PC-3 (cell line): ENCODE results near the gene ACAN. TPM values are rescaled to one million over a fixed set of nuclear protein-coding genes. Genes with fewer than 3 reads are reported as not detected.

Experiments
- ATAC-seq: fragments of 200-7000 bp; cut with Tn5 transposase; 2 replicates; pipeline ENCODE4 v1.9.1; 2020; ENCODE audit warnings: mild to moderate bottlenecking, moderate library complexity
- BruUV-seq: library from RNA; stranded (reverse); fragments of 400-500 nt; replicated peaks from 2 replicates; lab custom pipeline; 2021; lab: Mats Ljungman, UMichigan
- CTCF ChIA-PET: fragments of 300-600 bp; sonication (Branson Sonifier 250); formaldehyde crosslinking; loops from one replicate; lab custom pipeline; 2022; ENCODE audit warnings: antibody characterized with exemption; lab: Charles Lee
- POLR2A ChIA-PET: fragments of 300-600 bp; sonication (Branson Sonifier 250); formaldehyde crosslinking; loops from one replicate; lab custom pipeline; 2022; ENCODE audit warnings: antibody characterized with exemption; ENCODE audit not compliant: unreplicated experiment; lab: Charles Lee
- DNase-seq: peaks from one replicate; pipeline ENCODE4 v3.0.0-alpha.2; 2015
- H2AFZ ChIP-seq: fragments of 300-600 bp; sonication (generic); 2 replicates; pipeline ENCODE4 v1.6.0; 2016; ENCODE audit warnings: antibody characterized with exemption, low read length
- H3F3A ChIP-seq: fragments of 300-600 bp; sonication (generic); one replicate; pipeline ENCODE4 v1.6.0; 2017; ENCODE audit warnings: antibody characterized with exemption, low read length, control low read depth, mild to moderate bottlenecking; ENCODE audit not compliant: unreplicated experiment
- H3K27ac ChIP-seq: fragments of 300-600 bp; sonication (generic); 2 replicates; pipeline ENCODE4 v1.5.1; 2016; ENCODE audit warnings: mild to moderate bottlenecking, low read length
- H3K27me3 ChIP-seq: fragments of 300-600 bp; sonication (generic); 2 replicates; pipeline ENCODE4 v1.6.1; 2016; ENCODE audit warnings: low read length, mixed read lengths
- H3K36me3 ChIP-seq: fragments of 300-600 bp; sonication (generic); 2 replicates; pipeline ENCODE4 v1.6.1; 2016; ENCODE audit warnings: low read depth, mixed run types, low read length, mixed read lengths
- H3K4me1 ChIP-seq: fragments of 300-600 bp; sonication (generic); 2 replicates; pipeline ENCODE4 v1.5.1; 2016; ENCODE audit warnings: low read length; ENCODE audit not compliant: insufficient read depth
- H3K4me2 ChIP-seq: fragments of 300-600 bp; sonication (generic); 2 replicates; pipeline ENCODE4 v1.6.0; 2016; ENCODE audit warnings: low read length
- H3K4me3 ChIP-seq: fragments of 300-600 bp; sonication (generic); 2 replicates; pipeline ENCODE4 v1.5.1; 2016; ENCODE audit warnings: mild to moderate bottlenecking, low read length, mixed read lengths
- H3K79me2 ChIP-seq: fragments of 300-600 bp; sonication (generic); 2 replicates; pipeline ENCODE4 v1.6.1; 2017; ENCODE audit warnings: low read length, mixed read lengths
- H3K9ac ChIP-seq: fragments of 300-600 bp; sonication (generic); 2 replicates; pipeline ENCODE4 v1.6.0; 2016; ENCODE audit warnings: mild to moderate bottlenecking, low read length
- H3K9me2 ChIP-seq: fragments of 300-600 bp; sonication (generic); replicated peaks from 2 replicates; pipeline ENCODE4 v1.6.1; 2016; ENCODE audit warnings: mixed run types, low read length, mixed read lengths
- H3K9me3 ChIP-seq: fragments of 300-600 bp; sonication (generic); 2 replicates; pipeline ENCODE4 v1.6.1; 2016; ENCODE audit warnings: low read length, mixed read lengths
- H4K20me1 ChIP-seq: fragments of 300-600 bp; sonication (generic); 2 replicates; pipeline ENCODE4 v1.6.1; 2016; ENCODE audit warnings: low read length, mixed read lengths
- EZH2 ChIP-seq: fragments of 300-600 bp; sonication (generic); IDR thresholded peaks from one replicate; pipeline ENCODE4 v1.6.1; 2017; ENCODE audit warnings: antibody characterized with exemption, mild to moderate bottlenecking, low read length; ENCODE audit not compliant: unreplicated experiment
- EZH2phosphoT487 ChIP-seq: fragments of 300-600 bp; sonication (generic); IDR thresholded peaks from 2 replicates; pipeline ENCODE4 v1.6.1; 2018; ENCODE audit warnings: mild to moderate bottlenecking, antibody characterized with exemption, low read length, borderline replicate concordance
- intact Hi-C: fragments of 100-400 bp; cut with micrococcal nuclease; formaldehyde crosslinking; loops from 2 replicates; pipeline ENCODE4 v1.9.0; 2023
- total RNA-seq: library from RNA; depleted of rRNA; stranded (reverse); fragments of >200 nt; gene quantifications from 2 replicates; pipeline ENCODE4 v1.2.3, GENCODE V29; 2014
- TF ChIP-seq, protein P1 (sequence below): fragments of 300-600 bp; sonication (generic); conservative IDR thresholded peaks from 2 replicates; pipeline ENCODE4 v1.5.1; 2017; ENCODE audit warnings: antibody characterized with exemption, low read depth, mild to moderate bottlenecking, low read length

The ACAN gene
- total RNA-seq, 1 experiment from 2014 or later, result not detected

DNA sequence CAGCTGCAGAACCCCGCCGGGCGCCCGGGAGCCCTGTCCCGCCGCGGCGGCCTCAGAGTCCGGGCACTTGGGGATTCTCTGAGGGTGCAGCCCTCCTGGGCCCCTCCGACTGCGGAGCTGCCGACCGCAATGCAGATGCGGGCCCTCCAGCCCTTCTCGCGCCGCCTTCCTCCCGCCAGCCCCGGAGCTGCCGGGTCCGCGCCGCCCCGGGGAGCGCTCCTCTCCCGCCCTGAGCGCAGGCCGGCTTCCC is 320 bp upstream of the ACAN start:
- BruUV-seq, result no TSS peak
- H2AFZ ChIP-seq, result no peak overlapping the region
- H3K9me3 ChIP-seq, result no peaks in the 10 kb centered on the region
- H3F3A ChIP-seq, result no peaks in the 10 kb centered on the region
- POLR2A ChIA-PET, result no interaction called here
- H3K4me3 ChIP-seq, result no peak overlapping the region
- no peaks in the 10 kb centered on the region for H3K79me2 ChIP-seq
- CTCF ChIA-PET, result no interaction called here
- no peak overlapping the region for H3K27ac ChIP-seq
- no peaks in the 10 kb centered on the region for H3K9me2 ChIP-seq
- H3K4me2 ChIP-seq, result no peak overlapping the region
- no peaks in the 10 kb centered on the region for H3K36me3 ChIP-seq
- ATAC-seq, result no peak
- H3K27me3 ChIP-seq, result peaks cover 26% of the 10 kb centered on the region
- intact Hi-C loops, result no loop called here
- TF ChIP-seq EZH2phosphoT487, result no peak
- TF ChIP-seq, protein P1, sequence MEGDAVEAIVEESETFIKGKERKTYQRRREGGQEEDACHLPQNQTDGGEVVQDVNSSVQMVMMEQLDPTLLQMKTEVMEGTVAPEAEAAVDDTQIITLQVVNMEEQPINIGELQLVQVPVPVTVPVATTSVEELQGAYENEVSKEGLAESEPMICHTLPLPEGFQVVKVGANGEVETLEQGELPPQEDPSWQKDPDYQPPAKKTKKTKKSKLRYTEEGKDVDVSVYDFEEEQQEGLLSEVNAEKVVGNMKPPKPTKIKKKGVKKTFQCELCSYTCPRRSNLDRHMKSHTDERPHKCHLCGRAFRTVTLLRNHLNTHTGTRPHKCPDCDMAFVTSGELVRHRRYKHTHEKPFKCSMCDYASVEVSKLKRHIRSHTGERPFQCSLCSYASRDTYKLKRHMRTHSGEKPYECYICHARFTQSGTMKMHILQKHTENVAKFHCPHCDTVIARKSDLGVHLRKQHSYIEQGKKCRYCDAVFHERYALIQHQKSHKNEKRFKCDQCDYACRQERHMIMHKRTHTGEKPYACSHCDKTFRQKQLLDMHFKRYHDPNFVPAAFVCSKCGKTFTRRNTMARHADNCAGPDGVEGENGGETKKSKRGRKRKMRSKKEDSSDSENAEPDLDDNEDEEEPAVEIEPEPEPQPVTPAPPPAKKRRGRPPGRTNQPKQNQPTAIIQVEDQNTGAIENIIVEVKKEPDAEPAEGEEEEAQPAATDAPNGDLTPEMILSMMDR, result no peak
- TF ChIP-seq EZH2, result no peak
- DNase-seq, result no peak
- H4K20me1 ChIP-seq, result no peaks in the 10 kb centered on the region
- peaks cover 12% of the 10 kb centered on the region for H3K4me1 ChIP-seq
- no peak overlapping the region for H3K9ac ChIP-seq

DNA sequence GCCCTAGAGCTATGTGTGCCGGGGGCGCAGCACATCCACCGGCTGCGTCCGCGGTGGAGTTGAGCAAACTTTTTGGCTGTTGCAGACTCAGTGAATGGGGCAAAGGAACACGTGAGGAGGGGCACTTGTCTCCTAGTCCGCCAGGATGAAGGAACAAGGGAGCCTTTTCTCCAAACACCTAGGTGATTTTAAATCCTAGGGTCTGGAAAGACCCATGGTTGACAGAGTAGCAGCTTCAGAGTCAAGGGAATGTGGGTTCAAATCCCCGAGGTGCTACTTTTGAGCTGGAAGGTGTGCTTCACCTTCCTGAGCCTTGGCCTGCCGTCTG is 648 bp downstream of the ACAN start:
- intact Hi-C loops, result no loop called here
- Histone ChIP-seq H3K36me3 (no peaks in the 10 kb centered on the region), H3F3A (no peaks in the 10 kb centered on the region), H3K4me3 (no peak overlapping the region), H3K9me3 (no peaks in the 10 kb centered on the region), H3K9ac (no peak overlapping the region), H3K4me2 (no peak overlapping the region), H3K27ac (no peak overlapping the region), H2AFZ (no peak overlapping the region), H3K9me2 (no peaks in the 10 kb centered on the region), H3K27me3 (peaks cover 17% of the 10 kb centered on the region), H3K79me2 (no peaks in the 10 kb centered on the region), H4K20me1 (no peaks in the 10 kb centered on the region), H3K4me1 (peaks cover 12% of the 10 kb centered on the region)
- ChIA-PET CTCF (no interaction called here), POLR2A (no interaction called here)
- TF ChIP-seq EZH2phosphoT487 (no peak), EZH2 (no peak)
- TF ChIP-seq, protein P1, result no peak
- no peak for DNase-seq
- ATAC-seq, result no peak
- BruUV-seq, result no TSS peak

GRCh38 chr15:88804257-88804656 is 1.0 kb downstream of the ACAN start:
- no peak overlapping the region for H3K27ac ChIP-seq
- H4K20me1 ChIP-seq, result no peaks in the 10 kb centered on the region
- peaks cover 16% of the 10 kb centered on the region for H3K27me3 ChIP-seq
- H3K9me2 ChIP-seq, result no peaks in the 10 kb centered on the region
- H3K4me2 ChIP-seq, result no peak overlapping the region
- no peak overlapping the region for H2AFZ ChIP-seq
- no peaks in the 10 kb centered on the region for H3F3A ChIP-seq
- H3K79me2 ChIP-seq, result no peaks in the 10 kb centered on the region
- no peaks in the 10 kb centered on the region for H3K36me3 ChIP-seq
- H3K9ac ChIP-seq, result no peak overlapping the region
- TF ChIP-seq EZH2phosphoT487, result no peak
- TF ChIP-seq, protein P1, result no peak
- no peak for TF ChIP-seq EZH2
- no TSS peak for BruUV-seq
- DNase-seq, result no peak
- intact Hi-C loops, result no loop called here
- no peak for ATAC-seq
- ChIA-PET CTCF (interaction anchor here (0.5 kb wide), 1 partner anchor 198 kb away, joined by 4 read pairs; no protein-coding TSS in a partner anchor), POLR2A (no interaction called here)
- peaks cover 12% of the 10 kb centered on the region for H3K4me1 ChIP-seq
- no peaks in the 10 kb centered on the region for H3K9me3 ChIP-seq
- no peak overlapping the region for H3K4me3 ChIP-seq
